DMS79 (cell line): ENCODE results near the gene ANKRD17.
A peak's percentile ranks its signal among the peaks of the same experiment; 100 is the strongest.
"Not testable (repeated sequence)": the region's sequence is repeated elsewhere in the genome, so short reads cannot be mapped to it uniquely, and the experiment has no call there.

Experiments used
- DNase-seq: peaks from one replicate; lab custom pipeline; 2025; lab: John Stamatoyannopoulos, UW

ANKRD17 gene, protein sequence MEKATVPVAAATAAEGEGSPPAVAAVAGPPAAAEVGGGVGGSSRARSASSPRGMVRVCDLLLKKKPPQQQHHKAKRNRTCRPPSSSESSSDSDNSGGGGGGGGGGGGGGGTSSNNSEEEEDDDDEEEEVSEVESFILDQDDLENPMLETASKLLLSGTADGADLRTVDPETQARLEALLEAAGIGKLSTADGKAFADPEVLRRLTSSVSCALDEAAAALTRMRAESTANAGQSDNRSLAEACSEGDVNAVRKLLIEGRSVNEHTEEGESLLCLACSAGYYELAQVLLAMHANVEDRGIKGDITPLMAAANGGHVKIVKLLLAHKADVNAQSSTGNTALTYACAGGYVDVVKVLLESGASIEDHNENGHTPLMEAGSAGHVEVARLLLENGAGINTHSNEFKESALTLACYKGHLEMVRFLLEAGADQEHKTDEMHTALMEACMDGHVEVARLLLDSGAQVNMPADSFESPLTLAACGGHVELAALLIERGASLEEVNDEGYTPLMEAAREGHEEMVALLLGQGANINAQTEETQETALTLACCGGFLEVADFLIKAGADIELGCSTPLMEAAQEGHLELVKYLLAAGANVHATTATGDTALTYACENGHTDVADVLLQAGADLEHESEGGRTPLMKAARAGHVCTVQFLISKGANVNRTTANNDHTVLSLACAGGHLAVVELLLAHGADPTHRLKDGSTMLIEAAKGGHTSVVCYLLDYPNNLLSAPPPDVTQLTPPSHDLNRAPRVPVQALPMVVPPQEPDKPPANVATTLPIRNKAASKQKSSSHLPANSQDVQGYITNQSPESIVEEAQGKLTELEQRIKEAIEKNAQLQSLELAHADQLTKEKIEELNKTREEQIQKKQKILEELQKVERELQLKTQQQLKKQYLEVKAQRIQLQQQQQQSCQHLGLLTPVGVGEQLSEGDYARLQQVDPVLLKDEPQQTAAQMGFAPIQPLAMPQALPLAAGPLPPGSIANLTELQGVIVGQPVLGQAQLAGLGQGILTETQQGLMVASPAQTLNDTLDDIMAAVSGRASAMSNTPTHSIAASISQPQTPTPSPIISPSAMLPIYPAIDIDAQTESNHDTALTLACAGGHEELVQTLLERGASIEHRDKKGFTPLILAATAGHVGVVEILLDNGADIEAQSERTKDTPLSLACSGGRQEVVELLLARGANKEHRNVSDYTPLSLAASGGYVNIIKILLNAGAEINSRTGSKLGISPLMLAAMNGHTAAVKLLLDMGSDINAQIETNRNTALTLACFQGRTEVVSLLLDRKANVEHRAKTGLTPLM (N-terminal part only)

DNA sequence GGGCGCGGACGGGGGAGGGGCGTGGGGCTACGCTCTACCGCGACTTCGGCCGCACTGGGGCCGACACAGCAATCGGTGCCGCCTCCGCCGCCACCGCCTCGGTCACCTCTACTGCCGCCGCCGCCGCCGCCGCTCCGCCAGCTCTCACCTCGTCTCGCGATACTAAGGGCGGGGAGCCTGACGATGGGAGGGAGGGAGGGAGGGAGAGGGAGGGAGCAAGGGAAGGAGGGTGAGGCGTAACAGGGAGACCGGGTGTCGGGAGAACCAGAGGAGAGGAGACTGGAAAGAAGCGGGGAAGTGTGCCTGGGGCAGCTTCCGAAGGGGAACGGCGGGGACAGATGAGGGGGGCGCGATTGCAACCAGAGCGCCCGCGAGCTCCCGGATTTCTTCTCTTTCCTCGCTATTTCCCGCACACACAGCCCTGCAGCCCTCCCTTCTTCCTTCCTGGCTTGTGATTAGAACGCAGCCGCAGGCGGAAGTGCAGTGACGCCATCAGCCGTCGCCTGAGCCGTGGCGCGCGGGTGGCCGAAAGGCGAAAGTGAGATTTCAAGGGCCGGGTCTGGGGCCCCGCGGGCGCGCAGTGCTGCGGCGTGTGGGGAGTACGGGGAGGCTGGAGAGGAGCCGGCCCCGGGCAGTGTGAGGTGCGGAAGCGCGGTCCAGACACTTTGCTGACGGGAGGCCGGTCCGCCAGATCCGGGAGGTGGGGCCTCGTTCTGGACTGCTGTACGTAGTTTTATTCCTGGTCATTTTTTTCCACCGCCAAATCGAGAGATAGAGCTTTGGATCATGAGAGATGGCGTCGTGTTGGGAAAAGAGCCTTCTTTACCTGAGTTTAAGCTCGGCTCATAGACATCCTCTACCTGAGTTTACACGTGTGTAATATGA is at the start of gene ANKRD17:
TSS of gene ANKRD17 (minus strand) at position 113 of the 885 bp plus-strand sequence. CDS start 130 bp downstream, outside the sequence.
- DNase-seq, result peak; percentile 72

DNA sequence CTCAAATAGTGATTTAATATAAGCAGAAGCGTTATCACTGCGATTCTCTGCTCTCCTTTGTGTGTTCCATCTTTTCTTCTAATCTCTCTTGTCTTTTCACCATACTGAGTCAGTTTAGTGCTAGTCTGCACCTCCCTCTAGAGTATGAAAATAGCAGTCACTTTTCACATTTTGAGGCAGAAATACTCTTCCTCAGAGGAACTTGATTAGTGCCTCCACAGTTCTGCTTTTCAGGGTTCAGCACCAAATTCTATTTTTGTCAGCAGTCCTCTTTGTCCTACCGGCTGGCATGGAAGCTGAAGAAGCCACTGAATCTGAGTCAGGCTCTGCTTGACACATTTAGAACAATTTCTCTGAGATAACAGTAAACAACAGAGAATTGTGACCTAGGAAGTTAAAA is 49.7 kb upstream of the ANKRD17 start:
- no peak for DNase-seq

DNA sequence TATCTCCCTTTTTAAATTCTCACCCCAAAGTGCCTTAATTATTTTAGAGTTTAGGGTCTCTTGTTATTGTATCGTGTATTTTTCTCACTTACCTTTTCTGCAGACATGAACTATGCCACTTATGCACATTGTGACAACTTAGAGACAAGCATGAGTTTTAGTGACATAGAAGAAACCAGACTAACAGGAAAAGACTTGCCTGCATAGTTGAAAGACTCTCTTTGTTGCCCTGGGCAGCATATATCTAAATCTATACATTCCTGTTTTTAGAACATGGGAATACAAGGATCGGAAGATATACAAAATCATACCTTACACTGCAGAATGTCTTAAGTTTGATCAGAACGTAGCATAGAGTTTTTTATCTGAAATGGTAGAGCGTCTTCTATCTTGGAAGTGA is 45.1 kb upstream of the ANKRD17 start:
- DNase-seq, result no peak

DNA sequence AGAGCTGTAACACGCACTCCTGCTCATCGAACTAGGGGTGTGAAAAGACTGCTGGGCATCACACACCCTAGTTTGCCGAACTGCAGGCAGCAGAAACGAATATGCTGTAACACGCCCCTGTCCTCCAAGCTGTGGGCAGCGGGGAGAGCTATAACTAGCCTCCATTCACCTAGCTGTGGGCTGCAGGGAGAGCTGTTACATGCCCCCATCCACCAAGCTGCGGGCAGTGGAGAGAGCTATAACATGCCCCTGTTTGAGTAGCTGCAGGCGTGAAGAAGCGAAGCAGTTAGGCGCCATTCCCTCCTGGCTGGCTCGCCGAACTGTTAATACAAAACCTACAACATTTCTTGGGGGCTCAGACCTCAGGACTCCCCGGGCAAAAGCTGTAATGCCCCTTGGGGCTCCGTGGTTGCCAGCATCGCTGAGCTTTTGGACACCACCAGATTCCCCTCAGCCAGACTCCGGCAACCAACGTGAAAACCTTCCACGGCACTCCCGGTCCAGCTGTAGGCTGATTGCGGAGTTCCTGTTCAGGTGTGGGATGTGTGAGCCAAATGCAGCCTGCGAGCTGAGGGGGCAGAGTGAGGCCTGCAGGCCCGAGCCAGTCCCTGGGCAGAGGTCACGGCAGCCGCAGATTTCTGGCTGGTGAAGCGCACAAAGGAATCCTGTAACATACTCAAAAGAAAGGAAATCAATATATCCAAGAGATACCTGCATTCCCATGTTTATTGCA is 41.1 kb upstream of the ANKRD17 start:
- DNase-seq, result no peak

DNA sequence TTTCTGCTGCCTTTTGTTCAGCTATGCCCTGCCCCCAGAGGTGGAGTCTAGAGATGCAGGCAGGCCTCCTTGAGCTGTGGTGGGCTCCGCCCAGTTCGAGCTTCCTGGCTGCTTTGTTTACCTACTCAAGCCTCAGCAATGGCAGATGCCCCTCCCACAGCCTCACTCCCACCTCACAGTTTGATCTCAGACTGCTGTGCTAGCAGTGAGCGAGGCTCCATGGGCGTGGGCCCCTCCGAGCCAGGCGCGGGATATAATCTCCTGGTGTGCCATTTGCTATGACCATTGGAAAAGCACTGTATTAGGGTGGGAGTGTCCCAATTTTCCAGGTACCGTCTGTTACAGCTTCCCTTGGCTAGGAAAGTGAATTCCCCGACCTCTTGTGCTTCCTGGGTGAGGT is 34.1 kb upstream of the ANKRD17 start:
- DNase-seq, result not testable (repeated sequence)

DNA sequence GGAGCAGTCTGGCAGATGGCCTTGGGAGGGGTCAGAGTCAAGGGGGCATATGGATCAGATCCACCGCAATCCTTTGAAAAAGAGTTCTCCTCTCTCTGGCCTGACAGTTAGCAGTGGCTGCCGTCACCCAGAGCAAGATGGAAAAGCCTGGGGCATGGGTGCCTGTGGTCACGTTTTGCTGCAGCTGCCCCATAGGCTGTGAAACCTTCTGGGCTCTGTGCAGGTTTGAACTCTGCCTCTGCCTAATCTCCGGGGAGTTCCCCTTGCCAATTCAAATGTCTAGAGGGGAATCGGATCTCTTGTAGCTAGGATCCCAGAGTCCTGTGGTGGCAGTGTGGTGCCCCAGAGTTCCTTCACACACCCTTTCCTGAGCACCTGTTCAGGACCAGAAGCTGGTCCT is 23.4 kb upstream of the ANKRD17 start:
- DNase-seq, result no peak

DNA sequence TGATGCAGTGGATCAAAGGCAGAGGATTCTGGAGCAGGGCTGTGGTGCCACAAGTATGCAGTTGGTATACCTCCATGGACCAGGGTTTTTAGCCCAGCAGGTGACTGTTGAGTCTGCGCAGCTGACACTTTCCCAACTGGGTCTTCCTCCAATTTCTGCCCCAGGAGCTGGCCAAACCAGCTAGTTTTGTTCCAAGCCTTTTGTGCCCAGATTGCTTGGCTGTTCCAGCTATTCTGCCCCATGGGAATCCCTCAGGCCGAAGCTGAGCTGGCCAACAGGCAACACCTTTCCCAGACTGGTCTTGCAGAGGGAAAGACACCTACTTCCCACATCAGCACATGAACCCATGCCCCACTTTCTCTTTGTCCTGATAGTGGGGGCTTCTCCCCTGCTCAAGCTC is 22.8 kb upstream of the ANKRD17 start:
- no peak for DNase-seq

DNA sequence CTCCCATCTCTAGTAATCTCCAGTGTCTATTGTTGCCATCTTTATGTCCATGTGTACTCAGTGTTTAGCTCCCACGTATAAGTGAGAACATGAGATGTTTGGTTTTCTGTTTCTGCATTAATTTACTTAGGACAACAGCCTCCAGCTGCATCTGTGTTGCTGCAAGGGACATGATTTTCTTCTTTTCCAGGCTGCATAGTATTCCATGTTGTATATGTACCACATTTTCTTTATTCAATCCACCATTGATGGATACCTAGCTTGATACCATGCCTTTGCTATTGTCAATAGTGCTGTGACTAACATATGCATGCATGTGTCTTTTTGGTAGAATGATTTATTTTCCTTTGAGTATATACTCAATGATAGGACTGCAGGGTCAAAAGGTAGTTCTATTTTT is 18.6 kb upstream of the ANKRD17 start:
- no peak for DNase-seq

DNA sequence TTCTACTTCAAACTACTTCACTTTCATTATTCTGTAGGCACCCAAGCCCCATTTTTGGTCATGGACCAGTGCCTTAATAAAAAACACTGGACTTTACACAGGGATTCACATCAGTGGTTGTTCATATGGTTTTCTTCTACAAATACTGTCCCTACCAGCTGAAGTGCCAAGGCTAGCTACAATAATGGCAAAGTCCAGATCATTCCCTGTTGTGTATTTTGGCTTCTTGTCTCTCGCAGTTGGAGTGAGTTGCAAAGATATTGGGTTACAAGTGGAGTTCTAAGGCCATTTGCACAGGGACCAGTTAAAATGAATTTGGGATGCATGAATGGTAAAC is 16.7 kb upstream of the ANKRD17 start:
- peak; percentile 64 for DNase-seq

DNA sequence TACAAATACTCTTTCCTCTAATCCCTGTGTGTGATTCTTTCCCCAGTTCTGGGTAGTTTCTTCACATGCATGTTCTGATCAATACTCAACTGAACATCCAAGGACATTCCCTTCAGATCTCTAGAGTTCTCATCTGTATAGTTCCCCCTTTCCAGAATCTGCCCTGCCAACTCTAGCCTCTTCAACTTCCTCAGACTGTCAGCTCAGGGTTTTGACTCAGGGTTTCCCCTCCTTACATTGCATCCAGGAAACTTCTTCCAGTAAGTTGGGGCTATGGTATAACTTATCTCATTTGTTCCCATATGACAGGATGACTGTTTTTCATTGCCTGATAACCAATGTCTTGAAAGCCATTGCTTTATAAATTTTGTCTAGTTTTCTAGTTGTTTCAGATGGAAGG is 14.2 kb upstream of the ANKRD17 start:
- no peak for DNase-seq

DNA sequence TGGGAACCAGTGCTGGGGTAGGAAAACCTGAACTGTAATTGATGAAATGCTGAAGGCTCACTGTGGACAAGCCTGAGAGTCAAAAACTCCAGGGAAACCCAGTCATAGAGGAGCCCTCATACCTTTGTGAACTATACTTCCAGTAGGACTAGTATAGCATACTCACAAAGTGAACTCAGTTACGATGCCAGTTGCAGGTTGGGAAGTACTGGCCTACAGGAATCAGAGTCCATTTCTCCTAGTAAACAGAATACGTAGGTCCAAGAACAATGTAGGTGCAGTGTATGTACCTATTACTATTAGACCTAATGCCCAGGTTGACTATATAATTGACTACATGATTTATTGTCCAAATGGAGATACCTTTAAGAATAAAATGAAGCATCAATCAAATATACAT is 8.5 kb upstream of the ANKRD17 start:
- no peak for DNase-seq

DNA sequence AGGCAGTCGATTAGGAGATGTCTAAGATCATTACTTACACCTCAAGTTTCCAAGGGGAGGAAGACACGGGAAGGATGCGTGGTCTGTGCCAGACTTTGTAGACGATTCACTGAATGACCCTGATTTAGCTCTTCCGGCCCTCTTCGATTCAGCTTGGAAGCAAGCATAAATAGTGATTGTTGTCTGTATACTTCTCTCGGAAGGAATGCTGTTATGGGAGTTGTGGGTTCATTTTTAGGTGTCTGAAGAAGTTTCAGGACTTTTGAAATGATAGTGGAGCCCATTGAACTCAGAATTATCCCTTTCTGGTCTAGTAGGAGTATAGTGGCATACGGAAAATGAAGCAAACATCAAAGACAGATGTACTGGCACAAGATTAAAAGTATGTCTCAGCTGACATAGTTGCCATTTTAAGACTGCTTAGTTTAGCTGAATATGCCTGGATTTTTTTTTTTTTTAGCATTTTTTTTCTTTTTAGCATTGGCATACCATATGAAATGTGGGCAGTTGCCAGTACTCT is 1.0 kb upstream of the ANKRD17 start:
- no peak for DNase-seq

DNA sequence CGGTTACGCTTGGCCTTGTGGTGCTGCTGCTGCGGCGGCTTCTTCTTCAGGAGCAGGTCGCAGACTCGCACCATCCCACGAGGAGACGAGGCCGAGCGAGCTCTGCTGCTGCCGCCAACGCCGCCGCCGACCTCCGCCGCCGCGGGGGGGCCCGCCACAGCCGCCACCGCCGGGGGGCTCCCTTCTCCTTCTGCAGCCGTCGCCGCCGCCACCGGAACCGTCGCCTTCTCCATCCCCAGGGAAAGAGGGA is 237 bp downstream of the ANKRD17 start:
- no peak for DNase-seq

DNA sequence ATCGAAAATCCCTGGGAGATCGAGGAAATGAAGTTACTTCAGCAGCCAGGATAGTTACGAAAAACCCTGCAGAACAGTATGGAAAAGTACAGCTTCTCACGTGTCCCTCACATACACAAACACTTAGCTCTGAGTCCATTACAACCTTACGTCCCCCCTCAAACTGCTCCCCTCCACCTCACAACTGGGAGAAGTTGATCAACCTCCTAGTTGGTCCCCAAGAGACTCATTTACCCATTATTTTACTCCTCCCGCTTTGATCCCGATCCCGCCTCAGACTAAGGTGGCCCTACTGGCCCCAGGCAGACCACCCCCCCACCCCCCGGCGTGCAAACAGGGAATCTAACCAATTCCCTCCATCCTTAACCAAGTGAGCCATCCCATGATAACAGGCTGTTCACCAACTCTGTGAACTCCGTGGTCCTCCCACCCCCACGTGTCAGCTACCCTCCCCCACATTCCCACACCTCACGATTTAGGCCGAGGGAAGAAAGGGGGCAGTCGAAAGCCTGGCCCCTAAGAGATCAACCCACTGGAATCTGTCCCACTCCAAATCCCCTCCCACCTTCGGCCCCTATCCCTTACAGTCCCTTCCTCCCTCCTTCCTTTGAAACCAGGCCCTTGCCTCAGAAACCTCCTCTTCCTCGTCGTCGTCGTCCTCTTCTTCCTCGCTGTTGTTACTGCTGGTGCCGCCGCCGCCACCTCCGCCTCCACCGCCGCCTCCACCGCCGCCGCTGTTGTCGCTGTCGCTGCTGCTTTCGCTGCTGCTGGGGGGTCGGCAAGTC is 755 bp downstream of the ANKRD17 start:
- DNase-seq, result peak; percentile 10

DNA sequence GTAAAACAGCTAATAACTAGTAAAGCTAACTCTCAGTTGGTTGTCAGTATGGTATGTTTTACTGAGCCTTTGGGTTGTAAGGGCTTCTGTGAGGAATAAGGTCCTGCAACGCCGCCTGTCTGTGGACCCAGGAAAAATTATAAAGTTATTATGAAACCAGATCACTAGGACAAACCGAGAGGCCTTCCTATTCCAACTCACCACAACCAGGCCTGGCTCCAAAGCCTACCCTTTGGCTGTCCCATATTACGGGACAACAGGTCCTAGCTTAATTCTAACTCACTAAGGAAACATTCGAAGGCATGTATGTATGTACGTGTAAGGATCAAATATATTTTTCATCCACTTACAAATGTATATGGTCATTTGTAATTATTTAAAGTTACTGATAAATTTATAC is 1.4 kb downstream of the ANKRD17 start:
- DNase-seq, result peak; percentile 6

DNA sequence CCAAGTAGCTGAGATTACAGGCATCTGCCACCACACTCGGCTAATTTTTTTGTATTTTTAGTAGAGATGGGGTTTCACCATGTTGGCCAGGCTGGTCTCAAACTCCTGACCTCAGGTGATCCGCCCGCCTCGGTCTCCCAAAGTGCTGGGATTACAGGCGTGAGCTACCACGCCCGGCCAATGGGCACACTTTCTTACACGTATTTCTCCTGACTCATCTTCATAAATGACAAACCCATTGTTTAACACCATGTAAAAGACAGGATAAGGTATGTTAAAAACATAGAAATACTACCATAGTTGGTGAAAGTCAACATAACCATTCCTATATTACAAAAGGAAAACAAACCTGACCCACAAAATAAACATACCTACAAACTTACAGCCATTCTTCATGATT is 2.8 kb downstream of the ANKRD17 start:
- DNase-seq, result not testable (repeated sequence)

DNA sequence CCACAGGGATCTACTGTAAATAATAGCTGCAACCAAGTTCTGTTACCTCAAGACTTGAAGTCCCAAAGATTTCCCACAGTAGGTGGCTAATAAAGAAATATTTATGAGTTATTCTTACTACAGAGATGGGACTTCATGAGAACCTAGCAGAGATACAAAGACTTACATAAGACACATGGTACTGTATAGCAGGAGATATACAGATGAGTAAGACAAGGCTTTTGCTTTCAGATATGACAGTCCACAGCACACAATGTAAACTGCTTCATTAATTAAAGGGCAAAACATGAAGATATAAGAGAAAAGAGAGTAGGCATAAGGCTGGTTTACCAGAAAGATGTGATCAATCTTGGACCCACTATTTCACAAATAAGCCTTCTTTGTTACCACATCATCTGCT is 6.6 kb downstream of the ANKRD17 start:
- no peak for DNase-seq

DNA sequence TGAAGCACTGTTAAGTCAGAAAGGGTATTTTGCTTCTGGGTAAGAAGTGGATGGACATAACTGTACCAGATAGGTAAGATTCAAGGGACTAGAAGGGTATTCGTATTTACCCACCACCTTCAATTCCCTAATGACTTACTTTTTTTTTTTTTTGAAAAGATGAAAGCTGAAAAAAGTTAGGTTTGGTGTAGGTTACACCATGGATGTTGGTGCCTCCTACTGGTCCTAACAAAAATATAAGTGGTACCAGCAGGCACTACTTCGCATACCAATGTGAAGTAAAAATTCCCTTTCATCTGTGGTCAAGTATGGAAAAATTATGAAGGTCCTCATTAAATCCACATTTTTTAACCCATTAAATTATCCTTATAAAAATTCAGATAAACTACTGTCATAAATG is 7.2 kb downstream of the ANKRD17 start:
- no peak for DNase-seq

DNA sequence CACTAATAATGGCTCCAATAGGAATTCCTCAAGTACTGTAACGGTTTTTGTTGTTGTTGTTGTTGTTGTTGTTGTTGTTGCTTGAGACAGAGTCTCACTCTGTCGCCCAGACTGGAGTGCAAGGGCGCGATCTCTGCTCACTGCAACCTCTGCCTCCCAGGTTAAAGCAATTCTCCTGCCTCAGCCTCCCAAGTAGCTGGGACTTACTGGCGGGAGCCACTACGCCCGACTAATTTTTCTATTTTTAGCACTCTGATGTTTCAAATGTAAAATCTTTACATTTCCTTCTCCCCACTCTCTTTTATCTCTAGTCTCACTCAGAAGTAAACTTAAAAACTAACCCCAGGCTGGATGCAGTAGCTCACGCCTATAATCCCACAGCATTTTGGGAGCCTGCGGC is 8.0 kb downstream of the ANKRD17 start:
- DNase-seq, result no peak

DNA sequence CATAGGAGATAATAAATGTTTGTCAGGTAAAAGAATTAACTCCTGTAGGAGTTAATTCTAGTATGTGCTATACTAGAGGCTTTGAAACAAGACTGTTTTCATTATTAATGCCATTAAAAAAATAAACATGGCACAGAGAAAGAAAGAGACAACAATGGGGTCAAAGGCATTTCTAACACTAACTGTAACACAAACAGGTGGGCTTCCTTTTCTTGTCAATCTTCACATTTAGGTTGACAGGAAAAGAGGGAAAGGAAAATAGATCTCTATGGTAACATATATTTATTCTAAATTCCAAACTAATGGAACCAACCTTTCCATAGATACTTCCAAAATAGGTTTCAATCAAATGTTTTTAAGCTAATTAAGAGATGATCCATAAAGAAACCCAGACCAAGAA is 9.8 kb downstream of the ANKRD17 start:
- DNase-seq, result no peak
